A549 (cell line): ENCODE data around the gene LAMP1. TPM values are rescaled to one million over a fixed set of nuclear protein-coding genes. Genes with fewer than 3 reads are reported as not detected.

ENCODE experiments used
- ATAC-seq, 2 experiments: fragments of 200-7000 bp in 1 of 2; fragments of >200 bp in 1 of 2; cut with Nextera tagmentation in 1 of 2; cut with Tn5 transposase in 1 of 2; 3 replicates each; pipeline versions ENCODE4 v1.8.0 to v1.9.1; 2018 to 2020; ENCODE audit warnings: mild to moderate bottlenecking in 1 of 2, moderate library complexity in 1 of 2
- CTCF ChIA-PET: fragments of 300-600 bp; sonication (Branson Sonifier 250); formaldehyde crosslinking; extraction: SDS; loops from one replicate; lab custom pipeline; 2021; ENCODE audit warnings: antibody characterized with exemption, inconsistent platforms; lab: Yijun Ruan, JAX
- POLR2A ChIA-PET: fragments of 350-600 bp; formaldehyde crosslinking; extraction: SDS; loops from one replicate; lab custom pipeline; 2021; ENCODE audit warnings: antibody characterized with exemption, inconsistent platforms; lab: Yijun Ruan, JAX
- DNase-seq, 2 experiments: peaks; one replicate each; pipeline versions ENCODE4 v3.0.0 to v3.0.0-alpha.2; 2011 to 2016; ENCODE audit warnings: low read depth in 1 of 2, low spot score in 1 of 2
- FAIRE-seq: peaks from 2 replicates; lab custom pipeline; 2011; peaks lifted over from hg19 to GRCh38; lab: Jason Lieb, UNC
- H3K27ac ChIP-seq, 2 experiments: fragments of >200 bp; sonication (Bioruptor Twin); formaldehyde crosslinking; 3 replicates each; pipeline ENCODE4 v1.5.1; 2016 to 2017
- H3K4me1 ChIP-seq: fragments of >200 bp; sonication (Bioruptor Twin); formaldehyde crosslinking; 3 replicates; pipeline ENCODE4 v1.6.1; 2016
- H3K4me2 ChIP-seq: fragments of >200 bp; sonication (Bioruptor Twin); formaldehyde crosslinking; 3 replicates; pipeline ENCODE4 v1.6.1; 2016
- H3K4me3 ChIP-seq: fragments of >200 bp; sonication (Bioruptor Twin); formaldehyde crosslinking; 3 replicates; pipeline ENCODE4 v1.5.1; 2016
- H3K9me3 ChIP-seq: fragments of >200 bp; sonication (Bioruptor Twin); formaldehyde crosslinking; 3 replicates; pipeline ENCODE4 v1.6.1; 2016
- CBX8 ChIP-seq: fragments of 200-600 bp; sonication (generic); IDR thresholded peaks from 2 replicates; pipeline ENCODE4 v1.6.1; 2016
- CEBPB ChIP-seq, 2 experiments: fragments of >200 bp in 1 of 2; sonication (Bioruptor Twin) in 1 of 2; formaldehyde crosslinking in 1 of 2; IDR thresholded peaks; 2 replicates each; pipeline ENCODE4 v1.6.1; 2012 to 2016
- CHD4 ChIP-seq: fragments of 200-600 bp; sonication (generic); IDR thresholded peaks from 2 replicates; pipeline ENCODE4 v1.6.1; 2016; ENCODE audit warnings: antibody characterized with exemption, mild to moderate bottlenecking, borderline replicate concordance
- EHF ChIP-seq: fragments of 250-450 bp; sonication (Bioruptor Pico); IDR thresholded peaks from 2 replicates; pipeline ENCODE4 v1.5.0; 2020; ENCODE audit warnings: mild to moderate bottlenecking
- EHMT2 ChIP-seq: fragments of 200-600 bp; sonication (generic); IDR thresholded peaks from 2 replicates; pipeline ENCODE4 v1.6.1; 2016; ENCODE audit warnings: antibody characterized with exemption, low read depth, mild to moderate bottlenecking, moderate library complexity
- ESRRA ChIP-seq: fragments of 150-350 bp; IDR thresholded peaks from 2 replicates; pipeline ENCODE4 v1.6.1; 2014; ENCODE audit warnings: mild to moderate bottlenecking, low read length, borderline replicate concordance
- FOSB ChIP-seq: fragments of 250-450 bp; sonication (Bioruptor Pico); IDR thresholded peaks from 2 replicates; pipeline ENCODE4 v1.5.0; 2020; ENCODE audit warnings: mild to moderate bottlenecking, moderate library complexity
- FOXS1 ChIP-seq: fragments of 250-450 bp; sonication (Bioruptor Pico); IDR thresholded peaks from 2 replicates; pipeline ENCODE4 v1.5.0; 2020; ENCODE audit warnings: mild to moderate bottlenecking, moderate library complexity
- HDAC2 ChIP-seq: fragments of 200-600 bp; sonication (generic); IDR thresholded peaks from 2 replicates; pipeline ENCODE4 v1.6.1; 2016
- HEYL ChIP-seq: fragments of 250-450 bp; sonication (Bioruptor Pico); IDR thresholded peaks from 2 replicates; pipeline ENCODE4 v1.8.0; 2021; ENCODE audit warnings: mild to moderate bottlenecking, moderate library complexity
- HOXB13 ChIP-seq: fragments of 250-450 bp; sonication (Bioruptor Pico); IDR thresholded peaks from 2 replicates; pipeline ENCODE4 v1.5.0; 2020; ENCODE audit warnings: low read depth, mild to moderate bottlenecking, moderate library complexity
- HOXB5 ChIP-seq: fragments of 250-450 bp; sonication (Bioruptor Pico); IDR thresholded peaks from 2 replicates; pipeline ENCODE4 v1.5.0; 2020; ENCODE audit warnings: mild to moderate bottlenecking, moderate library complexity
- KDM5A ChIP-seq: fragments of 200-600 bp; sonication (generic); IDR thresholded peaks from 2 replicates; pipeline ENCODE4 v1.6.1; 2016; ENCODE audit warnings: antibody characterized with exemption, mild to moderate bottlenecking
- NPAS2 ChIP-seq: fragments of 250-450 bp; sonication (Bioruptor Pico); IDR thresholded peaks from 2 replicates; pipeline ENCODE4 v1.8.0; 2022; ENCODE audit warnings: mild to moderate bottlenecking, moderate library complexity, borderline replicate concordance
- NR3C1 ChIP-seq: fragments of >200 bp; sonication (Bioruptor Twin); formaldehyde crosslinking; IDR thresholded peaks from 3 replicates; pipeline ENCODE4 v1.6.1; 2017
- POLR2A ChIP-seq: IDR thresholded peaks from 2 replicates; pipeline ENCODE4 v1.6.1; 2012; ENCODE audit warnings: mild to moderate bottlenecking, low read length
- RARB ChIP-seq: fragments of 250-450 bp; sonication (Bioruptor Pico); IDR thresholded peaks from 2 replicates; pipeline ENCODE4 v1.8.0; 2021; ENCODE audit warnings: mild to moderate bottlenecking, moderate library complexity
- ZC3H11A ChIP-seq: fragments of 450-650 bp; IDR thresholded peaks from 2 replicates; pipeline ENCODE4 v1.6.1; 2014; ENCODE audit warnings: antibody characterized with exemption, mild to moderate bottlenecking
- WGBS: methylation state at CpG from one replicate; pipeline ENCODE4 v1.1.6; 2017; ENCODE audit errors: missing lambda C conversion rate; 5-methylcytosine and 5-hydroxymethylcytosine counted together
- polyA plus RNA-seq, 4 experiments: library from polyadenylated mRNA; depleted of rRNA in 3 of 4; stranded (reverse); fragments of >200 nt; fragmentation: RNase III in 1 of 4; extraction: RNeasy Plus Mini Kit Qiagen cat#74134 plus additional on column Dnase treatment in 1 of 4; gene quantifications; 2 replicates in 3 of 4; 3 replicates in 1 of 4; pipeline ENCODE4 v1.2.3, GENCODE V29; 2011 to 2017
- TF ChIP-seq, protein P1 (sequence below): fragments of 250-450 bp; sonication (Bioruptor Pico); IDR thresholded peaks from 2 replicates; pipeline ENCODE4 v1.5.0; 2021; ENCODE audit warnings: mild to moderate bottlenecking, moderate library complexity, borderline replicate concordance
- TF ChIP-seq, protein P2 (sequence below): IDR thresholded peaks from 2 replicates; pipeline ENCODE4 v1.6.1; 2012; ENCODE audit warnings: low read depth, borderline replicate concordance
- TF ChIP-seq, protein P3 (sequence below): fragments of 450-650 bp; IDR thresholded peaks from 2 replicates; pipeline ENCODE4 v1.6.1; 2014; ENCODE audit warnings: antibody characterized with exemption
- TF ChIP-seq, protein P4 (sequence below): IDR thresholded peaks from 2 replicates; pipeline ENCODE4 v1.6.1; 2012

The LAMP1 gene
- polyA plus RNA-seq, 2 of the 4 experiments (the other 2 are of a cell fraction): 58.7 to 114 TPM

DNA sequence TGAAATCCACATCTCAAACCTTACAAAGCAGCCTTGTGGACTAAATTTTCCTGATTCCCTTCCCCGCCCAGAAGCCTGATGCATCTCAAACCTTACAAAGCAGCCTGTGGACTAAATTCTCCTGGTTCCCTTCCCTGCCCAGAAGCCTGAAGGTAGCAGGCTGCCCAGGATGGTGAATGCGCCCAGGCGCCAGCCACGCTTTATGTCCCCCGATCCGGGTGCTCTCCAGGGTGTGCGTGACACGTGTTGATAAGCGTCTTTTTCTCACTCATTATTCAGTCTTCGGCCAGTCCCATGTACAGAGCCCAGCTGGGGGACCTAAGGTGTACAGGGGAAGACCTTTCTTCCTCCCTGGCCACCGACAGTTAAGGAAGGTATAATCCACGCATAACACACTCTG is 31.8 kb downstream of the LAMP1 start:
- FAIRE-seq (no peak), ATAC-seq (peak in 1 of 2 experiments; percentile 19; a peak in 2 of 6 replicates), DNase-seq (no peak)
- WGBS: 85% methylated on average over 12 of the region's 12 CpGs
- TF ChIP-seq NPAS2 (CRISPR knock-in tag): no peak
- no peak for TF ChIP-seq CBX8
- TF ChIP-seq CHD4: no peak
- TF ChIP-seq, protein P1, sequence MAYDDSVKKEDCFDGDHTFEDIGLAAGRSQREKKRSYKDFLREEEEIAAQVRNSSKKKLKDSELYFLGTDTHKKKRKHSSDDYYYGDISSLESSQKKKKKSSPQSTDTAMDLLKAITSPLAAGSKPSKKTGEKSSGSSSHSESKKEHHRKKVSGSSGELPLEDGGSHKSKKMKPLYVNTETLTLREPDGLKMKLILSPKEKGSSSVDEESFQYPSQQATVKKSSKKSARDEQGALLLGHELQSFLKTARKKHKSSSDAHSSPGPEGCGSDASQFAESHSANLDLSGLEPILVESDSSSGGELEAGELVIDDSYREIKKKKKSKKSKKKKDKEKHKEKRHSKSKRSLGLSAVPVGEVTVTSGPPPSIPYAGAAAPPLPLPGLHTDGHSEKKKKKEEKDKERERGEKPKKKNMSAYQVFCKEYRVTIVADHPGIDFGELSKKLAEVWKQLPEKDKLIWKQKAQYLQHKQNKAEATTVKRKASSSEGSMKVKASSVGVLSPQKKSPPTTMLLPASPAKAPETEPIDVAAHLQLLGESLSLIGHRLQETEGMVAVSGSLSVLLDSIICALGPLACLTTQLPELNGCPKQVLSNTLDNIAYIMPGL (CRISPR knock-in tag): no peak
- TF ChIP-seq HOXB13 (CRISPR knock-in tag): no peak
- TF ChIP-seq, protein P2, sequence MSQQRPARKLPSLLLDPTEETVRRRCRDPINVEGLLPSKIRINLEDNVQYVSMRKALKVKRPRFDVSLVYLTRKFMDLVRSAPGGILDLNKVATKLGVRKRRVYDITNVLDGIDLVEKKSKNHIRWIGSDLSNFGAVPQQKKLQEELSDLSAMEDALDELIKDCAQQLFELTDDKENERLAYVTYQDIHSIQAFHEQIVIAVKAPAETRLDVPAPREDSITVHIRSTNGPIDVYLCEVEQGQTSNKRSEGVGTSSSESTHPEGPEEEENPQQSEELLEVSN: no peak
- no peak for TF ChIP-seq EHF (CRISPR knock-in tag)
- no peak for TF ChIP-seq POLR2A
- no peak for TF ChIP-seq KDM5A
- TF ChIP-seq ZC3H11A: no peak
- no peak for TF ChIP-seq FOSB
- no peak for TF ChIP-seq HOXB5 (CRISPR knock-in tag)
- TF ChIP-seq, protein P3, sequence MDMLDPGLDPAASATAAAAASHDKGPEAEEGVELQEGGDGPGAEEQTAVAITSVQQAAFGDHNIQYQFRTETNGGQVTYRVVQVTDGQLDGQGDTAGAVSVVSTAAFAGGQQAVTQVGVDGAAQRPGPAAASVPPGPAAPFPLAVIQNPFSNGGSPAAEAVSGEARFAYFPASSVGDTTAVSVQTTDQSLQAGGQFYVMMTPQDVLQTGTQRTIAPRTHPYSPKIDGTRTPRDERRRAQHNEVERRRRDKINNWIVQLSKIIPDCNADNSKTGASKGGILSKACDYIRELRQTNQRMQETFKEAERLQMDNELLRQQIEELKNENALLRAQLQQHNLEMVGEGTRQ: no peak
- TF ChIP-seq NR3C1: no peak
- ChIA-PET CTCF (no interaction called here), POLR2A (no interaction called here)
- Histone ChIP-seq H3K4me3 (no peak overlapping the region), H3K27ac (no peak overlapping the region), H3K4me2 (no peak overlapping the region), H3K9me3 (no peaks in the 10 kb centered on the region), H3K4me1 (no peaks in the 10 kb centered on the region)

DNA sequence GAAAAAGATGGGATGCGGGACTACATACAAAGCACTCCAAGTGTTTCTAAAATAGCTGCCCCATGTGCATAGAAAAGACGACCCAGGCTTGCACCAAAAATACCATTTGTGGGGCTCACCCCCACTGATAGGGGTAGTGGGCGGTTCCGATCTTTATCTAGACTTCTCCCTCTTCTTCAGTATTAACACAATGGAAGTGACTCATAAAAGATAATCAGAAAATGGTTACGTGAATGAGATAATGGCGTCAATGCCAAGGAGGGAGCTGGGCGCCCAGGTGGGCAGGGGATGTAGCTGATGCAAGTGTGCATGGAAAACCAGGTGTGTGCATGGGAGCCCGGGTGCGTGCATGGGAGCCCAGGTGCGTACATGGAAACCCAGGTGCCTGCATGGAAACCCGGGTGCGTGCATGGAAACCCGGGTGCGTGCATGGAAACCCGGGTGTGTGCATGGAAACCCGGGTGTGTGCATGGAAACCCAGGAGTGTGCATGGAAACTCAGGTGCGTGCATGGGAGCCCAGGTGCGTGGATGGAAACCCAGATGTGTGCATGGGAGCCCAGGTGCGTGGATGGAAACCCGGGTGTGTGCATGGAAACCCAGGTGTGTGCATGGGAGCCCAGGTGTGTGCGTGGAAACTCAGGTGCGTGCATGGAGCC is 32.7 kb downstream of the LAMP1 start:
- no peaks in the 10 kb centered on the region for H3K4me1 ChIP-seq
- H3K4me3 ChIP-seq: no peak overlapping the region
- POLR2A ChIA-PET: no interaction called here
- no peaks in the 10 kb centered on the region for H3K9me3 ChIP-seq
- TF ChIP-seq CEBPB (IDR thresholded peaks at IDR 0.05) (no peak), FOXS1 (CRISPR knock-in tag) (no peak), POLR2A (no peak), CHD4 (no peak), EHMT2 (no peak), HEYL (CRISPR knock-in tag) (no peak), RARB (CRISPR knock-in tag) (no peak), HOXB13 (CRISPR knock-in tag) (no peak), HDAC2 (no peak), EHF (CRISPR knock-in tag) (no peak), HOXB5 (CRISPR knock-in tag) (no peak), ZC3H11A (no peak), ESRRA (no peak), NPAS2 (CRISPR knock-in tag) (no peak)
- TF ChIP-seq, protein P1 (CRISPR knock-in tag): no peak
- TF ChIP-seq, protein P4, sequence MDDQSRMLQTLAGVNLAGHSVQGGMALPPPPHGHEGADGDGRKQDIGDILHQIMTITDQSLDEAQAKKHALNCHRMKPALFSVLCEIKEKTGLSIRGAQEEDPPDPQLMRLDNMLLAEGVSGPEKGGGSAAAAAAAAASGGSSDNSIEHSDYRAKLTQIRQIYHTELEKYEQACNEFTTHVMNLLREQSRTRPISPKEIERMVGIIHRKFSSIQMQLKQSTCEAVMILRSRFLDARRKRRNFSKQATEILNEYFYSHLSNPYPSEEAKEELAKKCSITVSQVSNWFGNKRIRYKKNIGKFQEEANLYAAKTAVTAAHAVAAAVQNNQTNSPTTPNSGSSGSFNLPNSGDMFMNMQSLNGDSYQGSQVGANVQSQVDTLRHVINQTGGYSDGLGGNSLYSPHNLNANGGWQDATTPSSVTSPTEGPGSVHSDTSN: no peak
- TF ChIP-seq, protein P2: no peak
- DNase-seq (no peak), ATAC-seq (no peak), FAIRE-seq (no peak)
- H3K27ac ChIP-seq: no peak overlapping the region
- WGBS: 67% methylated on average over 22 of the region's 22 CpGs
- CTCF ChIA-PET: no interaction called here
- H3K4me2 ChIP-seq: no peak overlapping the region
